ENCODE results near the gene ATG5.
A peak's percentile ranks its signal among the peaks of the same experiment; 100 is the strongest.
"Not testable (repeated sequence)": the region's sequence is repeated elsewhere in the genome, so short reads cannot be mapped to it uniquely, and the experiment has no call there.

ATG5 gene

GRCh38 chr6:106152952-106153351 is 172.6 kb downstream of the ATG5 start:
- DNase-seq = peak; percentile 24 to 38

GRCh38 chr6:106152476-106152875 is 173.1 kb downstream of the ATG5 start:
- not testable (repeated sequence) for DNase-seq

- DNase-seq = no peak
Observed at GRCh38 chr6:106149472-106150069, 176.0 kb downstream of the ATG5 start.

- DNase-seq = no peak
Observed at GRCh38 chr6:106147476-106147875, 178.1 kb downstream of the ATG5 start.

GRCh38 chr6:106146852-106147351 is 178.7 kb downstream of the ATG5 start:
- no peak for DNase-seq

GRCh38 chr6:106145741-106146227 is 179.8 kb downstream of the ATG5 start:
- DNase-seq = no peak

- no peak for DNase-seq
Observed at GRCh38 chr6:106145144-106145543, 180.4 kb downstream of the ATG5 start.

GRCh38 chr6:106143665-106144064 is 181.9 kb downstream of the ATG5 start:
- no peak for DNase-seq

- DNase-seq = no peak
Observed at GRCh38 chr6:106142876-106143431, 182.6 kb downstream of the ATG5 start.

- DNase-seq = no peak
Observed at GRCh38 chr6:106141441-106142237, 183.9 kb downstream of the ATG5 start.

GRCh38 chr6:106138151-106138550 is 187.4 kb downstream of the ATG5 start:
- no peak for DNase-seq

- no peak for DNase-seq
Observed at GRCh38 chr6:106136845-106137244, 188.7 kb downstream of the ATG5 start.

GRCh38 chr6:106135911-106136571 is 189.5 kb downstream of the ATG5 start:
- DNase-seq = no peak

GRCh38 chr6:106134906-106135634 is 190.5 kb downstream of the ATG5 start:
- DNase-seq = peak; percentile 23 to 56
